H9 (cell line): ENCODE data around the gene MRPS30. TPM values are rescaled to one million over a fixed set of nuclear protein-coding genes. Genes with fewer than 3 reads are reported as not detected.

ENCODE experiments used
- DNase-seq: peaks from one replicate; pipeline ENCODE4 v3.0.0-alpha.2; 2017
- H2AFZ ChIP-seq: one replicate; pipeline ENCODE4 v1.6.1; 2013; ENCODE audit warnings: mild to moderate bottlenecking, low read length, control low read depth, moderate library complexity
- H2AK5ac ChIP-seq: 2 replicates; pipeline ENCODE4 v1.6.1; 2013; ENCODE audit warnings: low read length, control low read depth, mixed read lengths; ENCODE audit not compliant: insufficient read length
- H2BK120ac ChIP-seq: one replicate; pipeline ENCODE4 v1.6.1; 2013; ENCODE audit warnings: low read depth, mild to moderate bottlenecking, low read length, control low read depth, inconsistent platforms; ENCODE audit not compliant: poor library complexity, severe bottlenecking
- H2BK12ac ChIP-seq: 2 replicates; pipeline ENCODE4 v1.6.1; 2013; ENCODE audit warnings: low read length, control low read depth, mixed read lengths, low read depth; ENCODE audit not compliant: insufficient read length
- H2BK15ac ChIP-seq: 2 replicates; pipeline ENCODE4 v1.6.1; 2013; ENCODE audit warnings: low read depth, low read length, control low read depth
- H2BK20ac ChIP-seq: one replicate; pipeline ENCODE4 v1.6.1; 2013; ENCODE audit warnings: low read depth, mild to moderate bottlenecking, low read length, control low read depth, inconsistent platforms; ENCODE audit not compliant: poor library complexity, severe bottlenecking
- H2BK5ac ChIP-seq: 2 replicates; pipeline ENCODE4 v1.6.1; 2013; ENCODE audit warnings: low read length, control low read depth, mixed read lengths; ENCODE audit not compliant: insufficient read length
- H3K14ac ChIP-seq: 2 replicates; pipeline ENCODE4 v1.6.1; 2013; ENCODE audit warnings: low read length, control low read depth; ENCODE audit not compliant: insufficient read depth
- H3K18ac ChIP-seq: 2 replicates; pipeline ENCODE4 v1.6.1; 2013; ENCODE audit warnings: low read depth, mild to moderate bottlenecking, mixed read lengths, low read length, control low read depth; ENCODE audit not compliant: insufficient read length
- H3K23ac ChIP-seq: 2 replicates; pipeline ENCODE4 v1.6.1; 2013; ENCODE audit warnings: low read length, control low read depth, mixed read lengths, low read depth; ENCODE audit not compliant: insufficient read length
- H3K23me2 ChIP-seq: 2 replicates; pipeline ENCODE4 v1.6.1; 2013; ENCODE audit warnings: low read depth, mild to moderate bottlenecking, mixed read lengths, low read length, control low read depth; ENCODE audit not compliant: insufficient read length, poor library complexity, severe bottlenecking
- H3K27ac ChIP-seq: 2 replicates; pipeline ENCODE4 v1.5.1; 2013; ENCODE audit warnings: low read length, control low read depth, mixed read lengths, low read depth; ENCODE audit not compliant: insufficient read length
- H3K27me3 ChIP-seq: 2 replicates; pipeline ENCODE4 v1.6.1; 2013; ENCODE audit warnings: low read length, control low read depth, inconsistent platforms; ENCODE audit not compliant: insufficient read depth
- H3K4ac ChIP-seq: 2 replicates; pipeline ENCODE4 v1.6.1; 2013; ENCODE audit warnings: low read depth, mild to moderate bottlenecking, control low read depth, inconsistent platforms, low read length, moderate library complexity
- H3K4me1 ChIP-seq: 2 replicates; pipeline ENCODE4 v1.6.1; 2013; ENCODE audit warnings: low read length, control low read depth, inconsistent platforms; ENCODE audit not compliant: insufficient read depth
- H3K4me2 ChIP-seq: 2 replicates; pipeline ENCODE4 v1.6.1; 2013; ENCODE audit warnings: low read length, control low read depth, mixed read lengths; ENCODE audit not compliant: insufficient read length, insufficient read depth
- H3K56ac ChIP-seq: 2 replicates; pipeline ENCODE4 v1.6.1; 2013; ENCODE audit warnings: low read depth, mild to moderate bottlenecking, mixed read lengths, low read length, control low read depth; ENCODE audit not compliant: insufficient read length
- H3K79me1 ChIP-seq: 2 replicates; pipeline ENCODE4 v1.6.1; 2013; ENCODE audit warnings: low read depth, mild to moderate bottlenecking, moderate library complexity, low read length, control low read depth, inconsistent platforms; ENCODE audit not compliant: insufficient read depth, poor library complexity, severe bottlenecking
- H3K79me2 ChIP-seq: 2 replicates; pipeline ENCODE4 v1.6.1; 2013; ENCODE audit warnings: low read length, control low read depth, inconsistent platforms; ENCODE audit not compliant: insufficient read depth
- H3K9ac ChIP-seq: 2 replicates; pipeline ENCODE4 v1.6.1; 2013; ENCODE audit warnings: low read length, control low read depth, mixed read lengths; ENCODE audit not compliant: insufficient read length; ENCODE audit errors: extremely low read depth
- H3K9me3 ChIP-seq: one replicate; pipeline ENCODE4 v1.6.1; 2013; ENCODE audit warnings: low read depth, low read length, inconsistent platforms; ENCODE audit not compliant: control insufficient read depth
- H3T11ph ChIP-seq: one replicate; pipeline ENCODE4 v1.6.1; 2013; ENCODE audit warnings: mild to moderate bottlenecking, low read length, control low read depth, inconsistent platforms
- H4K20me1 ChIP-seq: one replicate; pipeline ENCODE4 v1.6.1; 2013; ENCODE audit not compliant: control insufficient read depth, insufficient read length, insufficient read depth
- H4K5ac ChIP-seq: 2 replicates; pipeline ENCODE4 v1.6.1; 2013; ENCODE audit warnings: low read depth, mild to moderate bottlenecking, mixed read lengths, low read length, control low read depth; ENCODE audit not compliant: insufficient read length
- H4K8ac ChIP-seq: replicated peaks from 2 replicates; pipeline ENCODE4 v1.6.1; 2013; ENCODE audit warnings: low read length, control low read depth, mixed read lengths, low read depth; ENCODE audit not compliant: insufficient read length
- H4K91ac ChIP-seq: 2 replicates; pipeline ENCODE4 v1.6.1; 2013; ENCODE audit warnings: low read depth, mild to moderate bottlenecking, moderate library complexity, mixed read lengths, low read length, control low read depth; ENCODE audit not compliant: insufficient read length
- H3K27ac Mint-ChIP-seq, 3 experiments: 2 replicates in 2 of 3; 3 replicates in 1 of 3; pipeline ENCODE4 v1.8.0; 2020 to 2021; ENCODE audit warnings: mixed read lengths in 3 of 3, mild to moderate bottlenecking in 1 of 3, moderate library complexity in 1 of 3
- H3K27me3 Mint-ChIP-seq: 2 replicates; pipeline ENCODE4 v1.8.0; 2021; ENCODE audit warnings: low read depth, mild to moderate bottlenecking, moderate library complexity, mixed read lengths
- H3K36me3 Mint-ChIP-seq, 3 experiments: 2 replicates in 2 of 3; 3 replicates in 1 of 3; pipeline ENCODE4 v1.8.0; 2020 to 2021; ENCODE audit warnings: low read depth in 3 of 3, mixed read lengths in 3 of 3; ENCODE audit not compliant: insufficient read depth in 1 of 3
- H3K4me1 Mint-ChIP-seq, 2 experiments: 2 replicates each; pipeline ENCODE4 v1.8.0; 2020; ENCODE audit warnings: mixed read lengths in 2 of 2
- H3K4me3 Mint-ChIP-seq, 2 experiments: 2 replicates in 1 of 2; 3 replicates in 1 of 2; pipeline ENCODE4 v1.8.0; 2020 to 2021; ENCODE audit warnings: mild to moderate bottlenecking in 2 of 2, mixed read lengths in 2 of 2, moderate library complexity in 1 of 2
- H3K9me3 Mint-ChIP-seq, 2 experiments: 2 replicates in 1 of 2; 3 replicates in 1 of 2; pipeline ENCODE4 v1.8.0; 2020; ENCODE audit warnings: mild to moderate bottlenecking in 2 of 2, mixed read lengths in 2 of 2, moderate library complexity in 1 of 2
- whole genome bisulfite sequencing: extraction: QIAGEN DNeasy Blood & Tissue Kit; methylation state at CpG from one replicate; pipeline ENCODE4 v1.1.7; 2013; ENCODE audit warnings: missing lambda C conversion rate, low lambda C conversion rate, mixed read lengths; ENCODE audit not compliant: insufficient read length; ENCODE audit errors: extremely low coverage; 5-methylcytosine and 5-hydroxymethylcytosine counted together
- total RNA-seq: library from RNA; stranded (reverse); gene quantifications from 2 replicates; pipeline ENCODE4 v1.2.1, GENCODE V29; 2021
- TF ChIP-seq, protein P1 (sequence below): fragments of 200-600 bp; sonication (generic); conservative IDR thresholded peaks from 3 replicates; pipeline ENCODE4 v1.8.0; 2021; ENCODE audit warnings: antibody characterized with exemption, mild to moderate bottlenecking

The MRPS30 gene
- total RNA-seq, 1 experiment from 2014 or later, result 76.3 TPM

DNA sequence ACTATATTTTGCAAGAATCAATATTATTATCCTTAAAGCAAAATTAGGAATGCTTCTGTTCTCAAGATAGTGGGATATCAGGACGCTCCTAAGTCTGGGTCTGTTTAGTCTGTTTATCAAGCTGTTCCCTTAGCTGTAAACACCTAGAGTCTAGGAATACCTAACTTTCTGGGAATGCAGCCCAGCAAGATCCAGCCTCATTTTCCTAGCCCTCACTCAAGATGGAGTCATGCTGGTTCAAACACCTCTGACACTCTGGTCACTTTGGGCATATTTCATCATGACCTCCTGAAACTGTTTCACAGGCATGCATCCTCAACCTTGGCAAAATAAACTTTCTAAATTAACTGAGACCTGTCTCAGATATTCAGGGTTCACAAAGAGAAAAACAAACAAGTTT is 14.4 kb upstream of the MRPS30 start:
- peaks cover 67 to 73% of the 10 kb centered on the region in 2 experiments for H3K9me3 Mint-ChIP-seq
- Histone ChIP-seq H4K5ac (no peak overlapping the region), H3K23ac (no peak overlapping the region), H4K8ac (no peak overlapping the region), H2BK5ac (no peak overlapping the region), H3K14ac (no peak overlapping the region), H3K4ac (no peak overlapping the region), H2BK120ac (no peak overlapping the region), H3K4me2 (no peak overlapping the region), H2AFZ (no peak overlapping the region), H4K20me1 (no peaks in the 10 kb centered on the region), H2BK12ac (no peak overlapping the region), H3K4me1 (no peaks in the 10 kb centered on the region), H3K9me3 (peaks cover 19% of the 10 kb centered on the region), H4K91ac (no peak overlapping the region), H2AK5ac (no peak overlapping the region), H3K56ac (no peak overlapping the region), H3K79me2 (no peaks in the 10 kb centered on the region), H3K79me1 (no peaks in the 10 kb centered on the region), H3K27ac (no peak overlapping the region), H3K23me2 (no peaks in the 10 kb centered on the region), H2BK15ac (no peak overlapping the region), H3T11ph (no peak overlapping the region), H2BK20ac (no peak overlapping the region), H3K18ac (no peak overlapping the region), H3K27me3 (no peaks in the 10 kb centered on the region), H3K9ac (no peak overlapping the region)
- TF ChIP-seq, protein P1, sequence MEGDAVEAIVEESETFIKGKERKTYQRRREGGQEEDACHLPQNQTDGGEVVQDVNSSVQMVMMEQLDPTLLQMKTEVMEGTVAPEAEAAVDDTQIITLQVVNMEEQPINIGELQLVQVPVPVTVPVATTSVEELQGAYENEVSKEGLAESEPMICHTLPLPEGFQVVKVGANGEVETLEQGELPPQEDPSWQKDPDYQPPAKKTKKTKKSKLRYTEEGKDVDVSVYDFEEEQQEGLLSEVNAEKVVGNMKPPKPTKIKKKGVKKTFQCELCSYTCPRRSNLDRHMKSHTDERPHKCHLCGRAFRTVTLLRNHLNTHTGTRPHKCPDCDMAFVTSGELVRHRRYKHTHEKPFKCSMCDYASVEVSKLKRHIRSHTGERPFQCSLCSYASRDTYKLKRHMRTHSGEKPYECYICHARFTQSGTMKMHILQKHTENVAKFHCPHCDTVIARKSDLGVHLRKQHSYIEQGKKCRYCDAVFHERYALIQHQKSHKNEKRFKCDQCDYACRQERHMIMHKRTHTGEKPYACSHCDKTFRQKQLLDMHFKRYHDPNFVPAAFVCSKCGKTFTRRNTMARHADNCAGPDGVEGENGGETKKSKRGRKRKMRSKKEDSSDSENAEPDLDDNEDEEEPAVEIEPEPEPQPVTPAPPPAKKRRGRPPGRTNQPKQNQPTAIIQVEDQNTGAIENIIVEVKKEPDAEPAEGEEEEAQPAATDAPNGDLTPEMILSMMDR, result no peak
- H3K27ac Mint-ChIP-seq, result no peak overlapping the region
- H3K36me3 Mint-ChIP-seq, result peaks cover 41 to 80% (median 57%) of the 10 kb centered on the region in 3 experiments
- no peak overlapping the region for H3K4me3 Mint-ChIP-seq
- DNase-seq, result no peak
- peaks cover 2% of the 10 kb centered on the region in 2 experiments; a peak in 2 of 4 replicates for H3K4me1 Mint-ChIP-seq
- WGBS, result no CpG with 5 or more reads among the region's 1 CpG
- no peaks in the 10 kb centered on the region for H3K27me3 Mint-ChIP-seq
